Left lung (tissue), 10 donors: Measurements from ENCODE around the gene PAQR5. TPM values are rescaled to one million over a fixed set of nuclear protein-coding genes. Genes with fewer than 3 reads are reported as not detected.
A peak's percentile ranks its signal among the peaks of the same experiment; 100 is the strongest.

ENCODE experiments used
- ATAC-seq: fragments of 200-7000 bp; cut with Tn5 transposase; one replicate; pipeline ENCODE4 v1.9.1; 2020; ENCODE audit warnings: moderate library complexity
- DNase-seq, 4 donors: peaks; one replicate each; pipeline ENCODE4 v3.0.0-alpha.2; 2013 to 2020
- H3K27ac ChIP-seq, 2 donors: fragments of 200-600 bp; sonication (generic) in 1 of 2; one replicate each; pipeline versions ENCODE4 v1.5.0 to v1.8.0; 2020 to 2021
- H3K27me3 ChIP-seq, 2 donors: fragments of 200-600 bp; sonication (generic) in 1 of 2; one replicate each; pipeline versions ENCODE4 v1.5.0 to v1.8.0; 2020 to 2021
- H3K36me3 ChIP-seq, 2 donors: fragments of 200-600 bp; sonication (generic) in 1 of 2; one replicate each; pipeline versions ENCODE4 v1.5.0 to v1.8.0; 2020 to 2021
- H3K4me1 ChIP-seq, 2 donors: fragments of 200-600 bp; one replicate each; pipeline ENCODE4 v1.8.0; 2021
- H3K4me3 ChIP-seq, 2 donors: fragments of 200-600 bp; sonication (generic) in 1 of 2; one replicate each; pipeline versions ENCODE4 v1.5.0 to v1.8.0; 2020 to 2021; ENCODE audit warnings: mild to moderate bottlenecking in 1 of 2
- H3K9me3 ChIP-seq, 2 donors: fragments of 200-600 bp; sonication (generic) in 1 of 2; one replicate each; pipeline versions ENCODE4 v1.5.0 to v1.8.0; 2020 to 2021
- intact Hi-C, 2 donors: fragments of 100-400 bp; cut with DNase I; formaldehyde crosslinking; loops; one replicate each; pipeline versions ENCODE4 v1.11.2 to v1.14.2; 2022
- polyA plus RNA-seq, 6 donors: library from polyadenylated mRNA; unstranded; fragments of 120-200 nt; gene quantifications; one replicate each; pipeline ENCODE4 v1.2.1, GENCODE V29; 2013; ENCODE audit not compliant: insufficient read length in 6 of 6
- total RNA-seq, 2 donors: library from RNA; stranded (reverse); fragmentation: NEBNext Ultra II Directional; extraction: Animal tissue kit (Norgen Biotek cat#: 25700); gene quantifications; one replicate each; pipeline ENCODE4 v1.2.1, GENCODE V29; 2021
- TF ChIP-seq, protein P1 (sequence below), 2 donors: fragments of 200-600 bp; sonication (generic) in 1 of 2; IDR thresholded peaks; one replicate each; pipeline versions ENCODE4 v1.5.0 to v1.8.0; 2021; ENCODE audit warnings: antibody characterized with exemption in 2 of 2
- donor health status: DM: no; HTN: yes; CAD: no.
- donor health status: DM: no; HTN: no; CAD: no.

The PAQR5 gene
- total and polyA plus RNA-seq, 8 donors = 6.2 to 17.7 (median 7.5) TPM

DNA sequence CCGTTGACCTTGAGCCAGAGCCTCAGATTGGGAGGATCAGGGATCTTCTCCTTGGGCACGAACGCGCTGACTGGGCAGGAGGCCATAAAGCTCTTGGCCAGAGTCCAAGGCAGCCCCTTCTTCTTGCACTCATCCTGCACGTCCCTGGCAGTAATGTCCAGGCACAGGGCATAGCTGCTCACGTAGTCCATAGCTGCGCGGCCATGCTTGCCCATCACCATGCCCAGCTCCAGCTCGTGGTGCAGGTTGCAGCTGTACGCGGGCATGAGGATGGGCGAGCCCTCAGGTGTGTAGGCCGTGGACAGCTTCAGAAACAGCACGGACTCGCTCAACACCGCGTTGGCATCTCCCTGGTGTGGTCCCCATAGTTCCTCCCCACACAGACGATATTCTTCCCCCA is 136.0 kb downstream of the PAQR5 start:
- intact Hi-C loops = no loop called here
- Histone ChIP-seq H3K4me1 (peaks cover 0 to 2% of the 10 kb centered on the region in 2 donors), H3K4me3 (no peak overlapping the region), H3K27ac (no peak overlapping the region), H3K27me3 (no peaks in the 10 kb centered on the region), H3K9me3 (no peaks in the 10 kb centered on the region), H3K36me3 (no peaks in the 10 kb centered on the region)
- no peak for DNase-seq
- ATAC-seq = no peak
- TF ChIP-seq, protein P1, sequence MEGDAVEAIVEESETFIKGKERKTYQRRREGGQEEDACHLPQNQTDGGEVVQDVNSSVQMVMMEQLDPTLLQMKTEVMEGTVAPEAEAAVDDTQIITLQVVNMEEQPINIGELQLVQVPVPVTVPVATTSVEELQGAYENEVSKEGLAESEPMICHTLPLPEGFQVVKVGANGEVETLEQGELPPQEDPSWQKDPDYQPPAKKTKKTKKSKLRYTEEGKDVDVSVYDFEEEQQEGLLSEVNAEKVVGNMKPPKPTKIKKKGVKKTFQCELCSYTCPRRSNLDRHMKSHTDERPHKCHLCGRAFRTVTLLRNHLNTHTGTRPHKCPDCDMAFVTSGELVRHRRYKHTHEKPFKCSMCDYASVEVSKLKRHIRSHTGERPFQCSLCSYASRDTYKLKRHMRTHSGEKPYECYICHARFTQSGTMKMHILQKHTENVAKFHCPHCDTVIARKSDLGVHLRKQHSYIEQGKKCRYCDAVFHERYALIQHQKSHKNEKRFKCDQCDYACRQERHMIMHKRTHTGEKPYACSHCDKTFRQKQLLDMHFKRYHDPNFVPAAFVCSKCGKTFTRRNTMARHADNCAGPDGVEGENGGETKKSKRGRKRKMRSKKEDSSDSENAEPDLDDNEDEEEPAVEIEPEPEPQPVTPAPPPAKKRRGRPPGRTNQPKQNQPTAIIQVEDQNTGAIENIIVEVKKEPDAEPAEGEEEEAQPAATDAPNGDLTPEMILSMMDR (IDR thresholded peaks at IDR 0.05) = no peak

DNA sequence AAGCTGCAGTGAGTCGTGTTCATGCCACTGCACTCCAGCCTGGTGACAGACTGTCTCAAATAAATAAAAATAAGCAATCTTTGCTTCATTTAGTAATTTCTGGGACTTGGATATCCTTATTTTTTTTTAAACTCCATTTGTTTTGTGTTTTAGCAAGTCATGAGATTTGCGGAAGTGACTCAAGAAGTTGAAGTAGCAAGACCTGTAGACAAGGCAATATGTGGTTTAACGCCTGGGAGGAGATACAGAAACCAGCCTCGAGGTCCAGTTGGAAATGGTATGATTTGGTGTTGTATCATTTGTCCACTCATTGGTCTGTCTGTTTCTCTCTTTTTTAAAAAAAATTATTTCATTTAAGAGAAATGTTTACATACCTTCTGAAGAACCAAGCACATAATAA is 137.3 kb downstream of the PAQR5 start:
- no peak for ATAC-seq

GRCh38 chr15:69436951-69437350 is 138.2 kb downstream of the PAQR5 start:
- TF ChIP-seq, protein P1 (IDR thresholded peaks at IDR 0.05) = no peak
- no peaks in the 10 kb centered on the region for H3K36me3 ChIP-seq
- intact Hi-C loops = no loop called here
- ATAC-seq (no peak), DNase-seq (no peak)
- no peaks in the 10 kb centered on the region for H3K27me3 ChIP-seq
- H3K4me3 ChIP-seq = no peak overlapping the region
- peaks cover 0 to 2% of the 10 kb centered on the region in 2 donors for H3K4me1 ChIP-seq
- H3K9me3 ChIP-seq = no peaks in the 10 kb centered on the region
- peak overlapping the region in 1 of 2 donors; percentile 43 for H3K27ac ChIP-seq

More for the DNA sequence above, 137.3 kb downstream of the PAQR5 start:
- DNase-seq = no peak
- Histone ChIP-seq H3K4me1 (peaks cover 0 to 2% of the 10 kb centered on the region in 2 donors), H3K27me3 (no peaks in the 10 kb centered on the region), H3K27ac (peak overlapping the region in 1 of 2 donors; percentile 43), H3K9me3 (no peaks in the 10 kb centered on the region), H3K36me3 (no peaks in the 10 kb centered on the region), H3K4me3 (no peak overlapping the region)
- TF ChIP-seq, protein P1 (IDR thresholded peaks at IDR 0.05) = no peak
- intact Hi-C loops = no loop called here

GRCh38 chr15:69439623-69440022 is 140.9 kb downstream of the PAQR5 start:
- intact Hi-C loops = no loop called here
- DNase-seq (no peak), ATAC-seq (no peak)
- TF ChIP-seq, protein P1 (IDR thresholded peaks at IDR 0.05) = no peak
- Histone ChIP-seq H3K4me3 (no peak overlapping the region), H3K9me3 (no peaks in the 10 kb centered on the region), H3K27ac (no peak overlapping the region), H3K27me3 (no peaks in the 10 kb centered on the region), H3K4me1 (peaks cover 0 to 2% of the 10 kb centered on the region in 2 donors), H3K36me3 (no peaks in the 10 kb centered on the region)

DNA sequence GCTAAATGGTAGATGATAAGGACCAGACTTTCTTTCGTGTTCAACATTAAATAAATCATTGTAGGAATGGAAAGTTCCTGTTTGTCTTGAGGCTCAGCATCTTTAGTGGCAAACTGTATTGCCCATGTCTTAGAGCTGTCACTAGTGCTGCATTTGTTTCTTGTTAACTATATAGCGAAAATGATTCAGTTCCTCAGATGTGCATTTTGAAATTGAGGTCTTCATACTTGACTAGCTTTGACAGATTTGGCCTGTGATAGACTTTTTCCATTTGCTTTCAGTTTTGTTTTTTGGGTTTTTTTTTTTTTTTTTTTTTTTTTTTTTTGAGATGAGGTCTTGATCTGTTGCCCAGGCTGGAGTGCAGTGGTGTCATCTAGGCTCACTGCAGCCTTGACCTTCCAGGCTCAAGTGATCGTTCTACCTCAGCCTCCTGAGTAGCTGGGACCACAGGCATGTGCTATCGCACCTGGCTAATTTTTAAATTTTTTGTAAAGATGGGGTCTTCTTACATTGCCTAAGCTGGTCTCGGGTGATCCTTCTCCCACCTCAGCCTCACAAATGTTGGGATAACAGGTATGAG is 144.4 kb downstream of the PAQR5 start:
- TF ChIP-seq, protein P1 (IDR thresholded peaks at IDR 0.05) = no peak
- no peak overlapping the region for H3K27ac ChIP-seq
- H3K4me3 ChIP-seq = no peak overlapping the region
- intact Hi-C loops = no loop called here
- H3K36me3 ChIP-seq = peaks cover 0 to 8% of the 10 kb centered on the region in 2 donors
- no peaks in the 10 kb centered on the region for H3K9me3 ChIP-seq
- H3K27me3 ChIP-seq = no peaks in the 10 kb centered on the region
- ATAC-seq = no peak
- no peak for DNase-seq
- no peaks in the 10 kb centered on the region for H3K4me1 ChIP-seq
